Stimulated activated CD4-positive, alpha-beta T cell treated with anti-CD3 and anti-CD28 coated beads, Interleukin-4, amount 100 ng/mL, for 4 hours (primary cell): ENCODE results near the gene TK1.
A peak's percentile ranks its signal among the peaks of the same experiment; 100 is the strongest.

Experiments used
- DNase-seq, 2 experiments: peaks; one replicate each; pipeline ENCODE4 v3.0.0-alpha.2; 2020

Gene TK1

GRCh38 chr17:78132767-78133178 is 54.1 kb downstream of the TK1 start:
- DNase-seq = no peak

- DNase-seq = peak; percentile 66 to 73
These were observed 54.7 kb downstream of the TK1 start for GRCh38 chr17:78132084-78132676.

GRCh38 chr17:78131172-78132083 is 55.4 kb downstream of the TK1 start:
- DNase-seq = peak; percentile 58 to 82

- peak; percentile 44 to 61 for DNase-seq
These were observed 56.3 kb downstream of the TK1 start, which contains the start of gene TMC8 for GRCh38 chr17:78130437-78131101. TMC8 (plus strand) TSS chr17:78130771; CDS start chr17:78131589, 818 bp downstream.

DNA sequence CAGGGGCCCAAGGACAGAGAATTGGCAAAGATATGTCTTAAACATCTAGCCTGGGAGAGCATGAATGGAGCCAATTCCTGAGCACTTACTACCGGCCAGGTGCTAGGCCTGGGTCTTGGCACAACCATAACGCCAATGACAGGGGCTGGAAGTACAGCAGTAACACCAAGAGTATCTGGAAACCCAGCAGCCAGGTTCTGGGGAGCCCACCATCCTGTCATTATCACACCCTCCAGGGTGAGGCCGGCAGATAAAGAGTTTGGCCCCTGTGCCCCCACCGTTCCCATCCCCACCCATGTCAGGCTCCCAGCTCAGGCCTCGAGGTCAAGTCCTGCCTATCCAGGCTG is 56.8 kb downstream of the TK1 start:
- no peak for DNase-seq

GRCh38 chr17:78129351-78130089 is 57.3 kb downstream of the TK1 start:
- peak in 1 of 2 experiments; percentile 45 for DNase-seq

DNA sequence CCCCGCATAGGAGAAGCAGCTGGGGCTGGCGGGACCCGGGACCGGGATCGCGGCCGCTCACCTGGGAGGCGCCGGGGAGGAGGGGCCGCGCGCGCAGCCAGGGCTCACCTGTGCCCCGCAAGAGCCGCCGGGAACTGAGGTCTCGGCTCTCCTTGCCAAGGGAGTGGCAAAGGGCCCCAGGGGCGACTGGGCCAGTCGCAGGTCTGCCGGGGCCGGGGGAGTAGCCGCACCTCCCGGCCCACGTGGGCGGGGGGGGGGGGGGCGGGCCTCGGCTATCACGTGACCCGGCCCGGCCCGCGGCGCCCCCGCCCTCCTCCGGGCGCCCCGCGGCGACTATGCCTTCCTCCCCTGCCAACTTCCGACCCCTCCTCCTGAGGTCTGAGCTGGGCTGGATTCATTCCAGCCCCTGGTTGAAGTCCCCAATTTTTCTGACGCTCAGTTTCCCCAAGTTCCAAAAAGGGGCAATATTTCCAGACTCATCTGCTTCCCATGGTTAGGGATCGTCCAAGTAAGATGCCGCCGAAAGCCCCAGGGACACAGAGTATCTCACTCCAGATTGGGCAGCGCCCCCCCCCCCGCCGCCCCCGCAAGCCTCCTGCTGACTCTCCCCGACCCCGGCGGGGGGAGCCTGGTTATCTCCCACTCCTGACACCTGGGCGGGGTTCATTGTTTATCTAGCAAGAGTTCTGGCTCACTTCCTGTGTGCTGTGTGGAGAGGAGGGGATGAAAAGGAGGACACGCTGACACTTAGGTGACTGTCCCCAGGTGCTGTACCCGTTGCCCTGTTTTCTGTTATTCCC is 58.1 kb downstream of the TK1 start, which contains the start of gene TMC6:
Gene TMC6, minus strand, starts transcription at position 205 of the 800 bp plus-strand sequence. CDS start 1,923 bp downstream, outside the sequence.
- peak; percentile 57 to 72 for DNase-seq

DNA sequence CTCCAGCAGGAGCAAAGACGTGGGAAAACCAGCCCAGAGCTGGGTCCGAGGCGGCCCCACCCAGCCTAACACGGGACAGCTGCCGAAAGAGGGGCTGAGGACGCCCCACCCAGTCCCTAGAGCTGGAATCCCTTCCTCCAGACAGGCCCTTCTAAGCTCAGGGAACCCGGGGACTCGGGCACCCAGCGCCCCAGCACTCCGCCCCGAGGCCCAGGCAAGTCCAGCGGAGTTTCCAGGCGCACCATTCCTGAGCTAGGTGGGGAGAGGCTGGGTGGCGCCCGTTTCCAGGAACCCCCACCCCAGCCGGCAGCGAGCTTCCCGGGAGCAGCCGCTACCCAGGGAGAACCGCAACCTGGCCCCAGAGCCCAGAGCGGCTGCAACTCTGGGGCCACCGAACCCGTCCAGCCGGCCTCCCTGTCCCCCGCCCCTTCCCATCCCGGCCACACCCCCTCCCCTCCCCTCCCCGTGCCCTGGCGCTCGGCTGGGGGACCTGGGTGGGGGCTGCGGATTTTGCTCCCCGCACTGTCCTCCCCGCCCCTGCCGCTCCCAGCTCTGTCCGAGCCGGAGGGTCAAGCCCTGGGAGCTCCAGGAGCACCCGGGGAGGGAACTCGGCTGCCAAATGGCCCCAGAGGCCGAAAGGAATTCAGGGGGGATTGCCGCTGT is 58.8 kb downstream of the TK1 start:
- DNase-seq = no peak

DNA sequence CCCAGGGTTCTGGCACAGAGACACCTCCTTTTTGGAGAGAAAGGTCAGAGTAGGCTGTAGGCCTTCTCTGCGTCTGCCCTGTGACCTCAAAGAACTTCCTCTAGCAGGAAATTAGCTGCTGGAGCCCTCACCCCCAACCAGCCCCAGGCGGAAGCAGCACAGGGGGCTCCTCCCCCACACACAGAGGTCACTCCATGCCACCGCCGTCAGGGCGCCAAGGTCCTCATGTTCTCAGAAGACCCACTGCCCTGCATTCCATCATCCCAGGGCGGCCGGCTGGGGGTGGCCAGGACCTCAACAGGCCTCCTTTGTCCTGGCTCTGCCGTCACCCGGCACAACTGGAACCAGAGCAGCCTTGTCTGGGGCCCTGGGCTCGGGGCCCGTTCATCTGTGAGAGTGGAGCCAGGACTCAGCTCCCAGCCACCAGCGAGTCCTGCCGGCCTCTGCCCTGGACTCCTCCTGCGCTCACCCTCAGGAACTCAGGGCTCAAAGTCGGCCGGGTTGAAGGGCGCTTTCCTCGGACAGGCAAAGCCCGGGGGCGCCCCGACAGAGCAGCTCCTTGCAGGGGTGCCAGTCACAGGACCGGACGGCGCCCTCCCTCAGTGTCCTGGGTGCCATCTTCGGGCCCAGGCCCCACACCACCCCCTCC is 59.5 kb downstream of the TK1 start:
- peak; percentile 44 to 53 for DNase-seq

DNA sequence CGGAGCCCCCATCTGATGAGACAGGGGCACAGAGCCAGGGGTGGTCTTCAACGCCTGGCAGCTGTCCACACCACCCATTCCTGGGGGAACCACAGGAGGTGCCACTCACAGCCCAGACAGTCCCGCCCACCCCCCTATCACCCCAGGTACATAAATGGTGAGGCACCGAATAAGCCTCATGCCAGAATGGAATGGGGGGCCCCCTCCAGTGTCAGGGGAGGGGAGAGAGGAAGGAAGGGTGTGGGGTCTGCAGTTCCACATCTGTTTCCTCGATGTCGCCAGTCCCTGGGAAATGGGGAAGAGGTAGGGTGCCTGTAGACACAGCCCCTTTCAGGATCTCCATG is 60.0 kb downstream of the TK1 start:
- no peak for DNase-seq

DNA sequence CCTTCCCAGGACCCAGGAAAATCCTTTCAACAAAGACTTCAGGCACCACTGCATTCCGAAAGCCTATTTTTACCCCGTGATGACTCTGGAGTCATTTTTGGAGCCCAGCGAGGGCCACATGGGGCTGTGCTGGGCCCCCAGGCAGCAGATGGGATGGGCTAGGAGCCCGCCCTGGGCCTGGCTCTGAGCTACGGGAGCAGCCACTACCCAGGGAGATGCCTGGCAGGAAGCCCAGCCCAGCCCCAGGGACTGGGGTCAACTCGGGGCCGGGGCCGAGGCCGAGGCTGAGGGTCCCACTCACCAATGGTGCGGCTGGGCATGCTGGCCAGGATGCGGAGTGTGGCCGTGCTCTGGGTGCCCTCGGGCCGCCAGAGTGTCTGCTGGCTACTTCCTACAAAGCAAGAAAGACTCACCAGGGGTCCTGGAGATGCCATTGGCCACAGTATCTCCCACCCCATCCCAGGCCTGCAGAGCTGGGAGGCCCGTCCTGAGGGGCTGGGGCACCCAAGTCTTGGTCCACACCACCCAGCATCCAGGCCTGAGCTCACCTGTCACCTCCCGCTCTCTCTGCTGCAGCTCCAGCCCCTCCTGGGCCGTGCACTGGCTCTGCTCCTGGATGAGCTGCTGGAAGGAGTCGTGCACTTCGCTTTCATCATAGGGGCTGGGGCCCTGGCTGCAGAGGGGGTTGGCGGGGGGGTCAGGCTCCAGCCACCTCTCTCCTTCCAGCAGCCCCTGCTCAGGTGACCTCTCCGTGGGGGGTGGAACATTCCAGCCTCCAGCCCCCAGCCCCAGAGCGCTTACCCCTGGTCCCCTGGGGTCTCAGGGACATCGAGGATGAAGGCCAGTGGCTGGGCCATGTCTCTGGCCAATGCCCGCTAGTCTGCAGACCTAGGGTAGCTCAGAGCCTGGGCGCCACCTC is 60.6 kb downstream of the TK1 start:
- no peak for DNase-seq

- peak in 1 of 2 experiments; percentile 43 for DNase-seq
These were observed 61.5 kb downstream of the TK1 start for GRCh38 chr17:78125138-78125913.

DNA sequence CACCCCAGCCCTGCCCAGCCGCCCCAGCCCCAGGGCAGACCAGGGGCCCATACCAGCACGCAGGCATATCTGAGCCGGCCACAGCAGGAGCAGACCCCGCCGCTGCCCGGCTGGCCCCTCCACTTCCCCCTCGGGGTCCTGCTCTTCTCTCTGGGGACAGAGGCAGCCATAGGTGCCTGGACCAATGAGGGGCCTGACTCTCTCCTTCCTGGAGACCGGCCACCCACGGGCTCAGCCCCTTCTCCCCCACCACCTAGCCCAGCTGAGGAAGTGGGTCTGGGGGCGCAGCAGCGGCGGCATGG is 62.1 kb downstream of the TK1 start:
- DNase-seq = no peak
